DMS 273 (cell line): ENCODE measurements around the gene DUSP8.
"Not testable (repeated sequence)": the region's sequence is repeated elsewhere in the genome, so short reads cannot be mapped to it uniquely, and the experiment has no call there.

Experiments
- DNase-seq: peaks from one replicate; lab custom pipeline; 2025; ENCODE audit not compliant: unreplicated experiment; lab: John Stamatoyannopoulos, UW

DUSP8 gene

DNA sequence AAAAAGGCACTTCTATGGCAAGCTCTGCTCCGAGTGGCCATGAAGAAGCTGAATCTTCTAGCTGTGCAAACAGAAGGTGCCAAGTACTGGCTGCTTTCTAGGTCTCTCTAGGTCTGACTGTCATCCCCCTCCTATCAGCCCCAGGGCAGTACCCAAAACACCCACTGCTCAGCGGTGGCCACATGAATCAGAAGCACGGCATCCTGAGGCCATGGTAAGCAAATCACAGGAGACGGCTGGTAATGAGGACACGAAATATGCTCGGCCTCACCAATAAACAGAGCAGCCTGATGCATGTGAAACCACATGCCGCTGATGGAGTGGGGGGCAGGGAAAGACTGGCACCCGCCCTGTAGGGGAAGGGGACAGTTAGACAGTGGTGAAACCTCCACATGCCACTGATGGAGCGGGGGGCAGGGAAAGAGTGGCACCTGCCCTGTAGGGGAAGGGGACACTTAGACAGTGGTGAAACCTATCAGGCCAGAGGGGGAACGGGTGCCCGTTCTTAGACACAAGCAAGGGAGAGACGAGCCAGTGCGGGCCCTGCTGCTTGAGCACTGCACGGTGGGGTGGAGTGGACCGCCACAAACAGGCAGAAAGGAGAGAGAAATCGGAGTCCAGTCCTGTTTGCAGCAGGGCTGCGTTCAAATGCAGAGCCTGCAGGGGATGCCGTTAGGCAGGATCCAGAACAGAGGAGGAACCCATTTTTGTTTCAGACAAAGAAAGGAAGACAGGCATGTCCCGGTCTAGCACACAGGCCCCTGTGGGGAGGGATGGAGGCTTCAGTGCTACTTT is 55.6 kb downstream of the DUSP8 start:
- DNase-seq, result no peak

DNA sequence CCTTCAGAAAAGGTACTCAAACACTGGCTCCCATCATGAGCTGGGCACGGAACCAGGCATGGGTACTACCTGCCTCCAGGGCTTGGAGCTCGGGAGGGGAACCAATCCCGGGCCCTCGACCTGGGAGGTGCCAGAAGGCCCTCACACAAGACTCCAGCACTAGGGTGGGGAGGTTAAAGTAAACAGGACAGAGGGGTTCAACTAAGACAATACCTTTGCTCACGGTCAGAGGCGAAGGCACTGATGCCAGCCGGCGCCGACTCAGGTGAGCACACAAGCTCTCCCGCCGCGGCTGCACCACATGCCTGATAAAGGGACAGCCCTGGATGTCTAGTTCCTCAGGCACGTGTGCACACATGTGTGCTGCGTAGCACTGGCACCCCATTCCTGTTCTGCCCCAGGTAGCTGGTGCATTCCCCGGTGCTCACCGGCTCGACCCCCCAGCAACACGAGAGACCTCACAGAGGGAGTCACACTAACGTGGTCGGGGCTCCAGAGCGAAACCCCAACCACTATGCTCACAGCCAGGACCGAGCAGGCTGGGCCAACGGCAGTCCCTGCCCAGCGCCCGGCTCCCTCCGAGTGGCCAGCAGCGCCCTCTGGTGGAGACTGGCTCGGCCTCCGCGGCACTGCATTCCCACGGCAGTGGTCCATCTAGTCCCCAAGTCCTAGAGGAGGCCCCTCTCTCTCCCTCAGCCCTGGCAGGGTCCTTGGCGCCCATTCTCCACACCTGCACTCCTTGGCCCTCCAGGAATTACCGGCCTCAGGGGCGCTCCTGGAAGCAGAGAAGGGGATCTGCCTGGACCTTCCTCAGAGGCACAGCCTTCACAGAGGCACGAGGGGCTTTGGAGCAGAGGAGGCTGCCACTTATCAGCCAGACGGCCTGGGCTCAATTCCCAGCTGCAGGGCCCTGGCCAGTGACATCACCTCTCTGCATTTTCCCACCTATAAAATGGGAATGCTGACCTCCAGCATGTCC is 56.7 kb downstream of the DUSP8 start:
- DNase-seq, result peak; percentile 78

DNA sequence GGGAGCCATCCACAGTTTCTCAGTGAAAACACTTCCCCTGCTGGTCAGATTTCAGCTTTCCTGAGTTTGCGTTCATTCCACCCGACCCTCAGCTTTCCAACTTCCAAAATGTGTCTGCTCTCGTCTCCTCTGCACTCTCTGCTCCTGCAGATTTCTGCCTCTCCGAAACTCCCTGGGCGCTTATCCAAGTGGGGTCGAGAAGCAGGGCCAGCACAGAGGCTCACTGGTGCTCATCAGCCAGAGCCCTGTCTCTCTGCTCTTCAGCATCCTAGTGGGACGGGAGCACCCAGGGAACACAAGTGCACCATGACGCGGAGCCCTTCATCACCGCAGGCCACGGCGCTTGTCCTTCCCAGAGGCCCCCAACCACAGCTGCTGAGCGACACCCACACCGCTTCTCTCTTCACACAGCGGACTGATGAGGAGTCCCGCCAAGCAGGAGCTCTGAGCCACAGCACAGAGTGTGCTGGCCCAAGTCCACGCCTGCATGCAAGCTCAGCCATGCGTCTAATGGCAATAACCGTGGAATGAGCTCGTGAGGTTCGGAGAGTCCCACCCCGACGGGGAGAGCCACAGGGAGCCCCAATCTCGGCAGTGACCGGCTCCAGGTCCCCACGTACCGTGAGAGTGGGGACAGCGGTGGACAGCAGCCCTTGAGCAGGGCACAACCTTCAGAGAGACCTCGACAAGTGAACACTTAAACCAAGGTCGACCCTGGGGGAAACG is 57.6 kb downstream of the DUSP8 start:
- no peak for DNase-seq

DNA sequence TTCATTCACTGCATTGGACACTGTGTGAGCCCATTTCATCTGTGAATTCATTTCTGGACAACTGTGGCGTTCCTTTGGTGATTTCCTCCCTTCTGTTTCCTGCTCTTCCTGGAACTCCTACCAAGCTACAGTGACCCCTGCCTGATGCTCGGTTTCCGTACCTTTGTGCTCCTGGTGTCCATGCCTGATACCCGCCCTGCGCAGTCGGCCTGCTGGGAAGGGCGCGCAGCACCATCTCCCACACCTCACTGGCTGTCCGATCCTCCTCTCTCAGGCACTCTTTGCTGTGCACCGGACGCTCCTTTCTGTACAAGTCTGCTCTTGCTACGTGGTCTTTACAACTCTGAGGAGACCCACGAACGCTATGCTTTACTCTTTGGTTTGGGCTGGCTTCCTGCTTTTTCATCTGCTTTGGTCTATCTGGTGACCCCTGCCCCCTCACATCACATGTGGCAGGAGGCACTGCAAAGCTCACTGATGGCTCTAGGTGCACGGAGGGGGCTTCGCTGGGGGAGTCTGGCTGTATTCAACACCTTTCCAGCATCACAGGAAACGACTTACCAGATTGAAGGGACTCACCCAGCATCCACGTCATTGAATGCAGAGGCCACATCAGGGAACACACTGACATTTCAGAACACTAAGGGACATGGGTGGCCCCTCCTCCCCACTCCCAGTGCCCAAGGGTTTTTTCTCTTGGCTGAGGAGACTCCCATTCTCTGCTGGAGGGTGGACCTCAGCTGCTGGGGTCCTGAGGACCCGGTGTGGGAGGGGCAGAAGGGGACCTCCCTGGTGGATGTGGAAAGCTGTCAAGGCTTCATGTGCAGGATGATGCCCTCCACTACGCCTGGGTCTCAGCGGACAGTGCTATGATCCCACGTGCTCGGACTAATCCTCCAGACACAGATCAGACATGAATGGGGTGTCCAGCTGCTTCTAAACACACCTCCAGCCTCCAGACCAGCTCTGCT is 58.5 kb downstream of the DUSP8 start:
- DNase-seq, result no peak

DNA sequence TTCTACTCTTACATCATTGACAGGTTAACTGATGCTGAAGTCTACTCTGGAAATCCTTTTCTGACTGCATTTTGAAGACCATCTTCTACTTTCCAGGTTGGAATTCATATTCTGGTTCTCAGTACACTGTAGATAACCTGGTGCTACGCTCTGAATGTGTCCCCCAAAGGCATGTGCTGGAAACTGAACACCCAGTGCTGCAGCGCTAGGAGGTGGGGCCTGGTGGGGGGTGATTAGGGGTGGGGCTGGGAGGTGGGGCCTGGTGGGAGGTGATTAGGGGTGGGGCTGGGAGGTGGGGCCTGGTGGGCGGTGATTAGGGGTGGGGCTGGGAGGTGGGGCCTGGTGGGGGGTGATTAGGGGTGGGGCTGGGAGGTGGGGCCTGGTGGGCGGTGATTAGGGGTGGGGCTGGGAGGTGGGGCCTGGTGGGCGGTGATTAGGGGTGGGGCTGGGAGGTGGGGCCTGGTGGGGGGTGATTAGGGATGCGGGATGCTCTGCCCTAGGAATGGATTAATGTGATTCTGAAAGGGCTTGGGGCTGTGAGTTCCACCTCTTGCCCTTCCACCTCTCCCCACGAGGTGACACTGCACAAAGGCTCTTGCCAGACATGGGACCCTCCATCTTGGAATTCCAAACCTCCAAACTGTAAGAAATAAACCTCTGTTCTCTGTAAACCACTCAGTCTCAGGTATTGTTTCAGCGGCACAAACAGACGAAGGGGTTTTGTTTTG is 59.4 kb downstream of the DUSP8 start:
- not testable (repeated sequence) for DNase-seq

DNA sequence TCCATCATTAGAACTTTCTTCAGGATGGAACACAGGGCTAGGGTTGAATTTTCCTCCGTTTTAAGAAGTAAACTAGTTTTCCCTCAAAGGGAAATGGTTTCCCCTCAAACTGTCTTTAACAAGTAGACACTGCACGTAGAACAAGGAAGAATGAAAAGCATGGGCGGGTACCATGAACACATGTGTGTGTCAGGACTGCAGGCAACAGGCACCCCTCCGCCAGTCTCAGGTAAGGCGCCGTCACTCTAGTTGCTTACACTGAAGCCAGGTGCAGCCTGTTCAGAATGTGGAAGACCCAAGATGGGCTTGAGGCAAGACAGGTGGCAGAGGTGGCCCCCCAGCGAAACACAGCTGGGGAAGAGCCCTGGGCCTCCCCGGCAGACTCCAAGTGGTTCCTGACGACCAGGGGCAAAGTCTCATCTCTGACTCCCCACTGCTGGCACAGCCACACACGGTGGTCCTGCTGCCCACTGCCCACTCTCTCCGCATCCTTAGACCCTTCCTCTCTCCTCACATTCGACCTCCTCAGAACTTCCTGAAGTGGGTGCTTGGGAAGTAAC is 60.1 kb downstream of the DUSP8 start:
- no peak for DNase-seq

DNA sequence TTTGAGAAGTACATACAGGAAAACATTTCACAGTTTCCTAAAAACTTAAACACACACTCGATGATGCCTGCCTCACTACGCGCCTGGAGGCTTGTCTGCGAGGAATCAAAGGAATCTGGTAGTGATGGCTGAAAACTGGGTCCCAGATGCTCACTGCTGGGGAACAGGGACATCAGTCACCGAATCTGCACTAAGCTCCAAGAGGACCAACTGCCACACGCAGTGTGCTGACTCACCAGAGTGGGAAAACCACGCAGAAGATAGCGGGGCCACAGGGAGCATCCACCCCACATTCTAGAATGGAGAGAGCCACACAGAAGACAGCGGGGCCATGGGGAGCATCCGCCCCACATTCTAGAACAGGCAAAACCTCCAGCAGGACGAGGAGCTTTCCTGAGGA is 61.1 kb downstream of the DUSP8 start:
- DNase-seq, result no peak

DNA sequence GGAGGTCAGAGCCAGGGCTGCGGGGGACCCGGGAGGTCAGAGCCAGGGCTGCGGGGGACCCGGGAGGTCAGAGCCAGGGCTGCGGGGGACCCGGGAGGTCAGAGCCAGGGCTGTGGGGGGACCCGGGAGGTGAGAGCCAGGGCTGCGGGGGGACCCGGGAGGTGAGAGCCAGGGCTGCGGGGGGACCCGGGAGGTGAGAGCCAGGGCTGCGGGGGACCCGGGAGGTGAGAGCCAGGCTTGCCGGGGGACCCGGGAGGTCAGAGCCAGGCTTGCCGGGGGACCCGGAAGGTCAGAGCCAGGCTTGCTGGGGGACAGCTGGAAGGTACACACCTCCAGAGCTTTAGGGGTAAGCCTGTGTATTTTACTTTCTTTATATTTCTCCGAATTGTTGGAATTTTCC is 61.7 kb downstream of the DUSP8 start:
- not testable (repeated sequence) for DNase-seq

DNA sequence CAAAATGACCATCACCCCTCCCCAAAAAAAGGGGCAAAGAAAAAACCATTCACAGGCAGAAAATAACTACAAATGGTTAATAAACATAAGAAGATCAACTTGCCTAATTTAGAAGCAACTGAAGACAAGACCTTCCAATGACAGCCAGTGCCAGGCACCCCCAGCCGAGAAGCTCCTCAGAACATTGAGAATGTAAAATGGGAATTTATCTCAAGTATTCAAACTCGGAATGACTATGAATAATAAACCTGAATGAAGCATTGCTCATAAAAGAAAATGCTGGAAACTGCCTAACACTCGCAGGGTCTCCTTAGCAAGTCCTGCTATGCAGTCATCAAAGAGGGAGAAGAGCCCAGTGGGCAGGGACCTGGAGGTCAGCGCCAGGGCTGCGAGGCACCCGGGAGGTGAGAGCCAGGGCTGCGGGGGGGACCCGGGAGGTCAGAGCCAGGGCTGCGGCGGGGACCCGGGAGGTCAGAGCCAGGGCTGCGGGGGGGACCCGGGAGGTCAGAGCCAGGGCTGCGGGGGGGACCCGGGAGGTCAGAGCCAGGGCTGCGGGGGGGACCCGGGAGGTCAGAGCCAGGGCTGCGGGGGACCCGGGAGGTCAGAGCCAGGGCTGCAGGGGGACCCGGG is 62.3 kb downstream of the DUSP8 start:
- no peak for DNase-seq

DNA sequence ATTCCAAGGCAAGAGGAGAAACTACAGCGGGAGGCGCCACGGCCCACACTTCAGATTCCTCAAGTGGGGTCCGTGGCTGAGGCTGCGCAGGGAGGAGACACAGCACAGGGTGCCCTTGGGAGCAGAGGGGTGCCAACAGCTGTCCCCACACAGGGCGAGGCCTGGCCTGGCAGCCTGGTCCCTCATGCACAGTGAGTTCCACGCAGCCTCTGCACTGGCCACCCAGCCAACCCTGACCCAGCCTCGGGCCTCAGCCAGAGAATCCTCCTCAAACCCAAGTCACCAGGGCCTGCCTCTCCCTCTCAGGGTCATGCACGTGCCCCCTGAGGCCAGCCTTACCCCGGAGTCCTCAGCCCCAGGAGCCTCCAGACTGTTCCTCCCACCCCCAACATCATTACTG is 63.1 kb downstream of the DUSP8 start:
- DNase-seq, result no peak

DNA sequence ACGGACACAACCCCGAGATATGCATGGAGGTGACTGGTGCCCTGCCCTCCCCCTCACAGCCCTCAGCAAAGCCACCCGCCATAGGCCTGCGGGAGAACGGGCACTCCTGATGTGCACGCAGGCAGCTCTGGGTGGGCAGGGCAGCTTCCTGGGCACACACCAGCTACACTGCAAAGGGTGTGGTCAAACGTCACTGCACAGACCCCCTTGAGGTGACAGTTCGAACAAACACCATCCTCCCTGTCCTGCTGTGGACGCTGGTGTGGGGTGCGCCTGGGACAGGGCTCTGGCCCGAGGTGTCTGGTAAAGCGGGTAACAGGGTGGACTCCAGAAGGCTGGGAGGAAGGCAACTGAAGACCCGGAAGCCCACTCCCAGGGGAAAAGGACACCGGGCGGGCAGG is 63.6 kb downstream of the DUSP8 start:
- DNase-seq, result no peak

DNA sequence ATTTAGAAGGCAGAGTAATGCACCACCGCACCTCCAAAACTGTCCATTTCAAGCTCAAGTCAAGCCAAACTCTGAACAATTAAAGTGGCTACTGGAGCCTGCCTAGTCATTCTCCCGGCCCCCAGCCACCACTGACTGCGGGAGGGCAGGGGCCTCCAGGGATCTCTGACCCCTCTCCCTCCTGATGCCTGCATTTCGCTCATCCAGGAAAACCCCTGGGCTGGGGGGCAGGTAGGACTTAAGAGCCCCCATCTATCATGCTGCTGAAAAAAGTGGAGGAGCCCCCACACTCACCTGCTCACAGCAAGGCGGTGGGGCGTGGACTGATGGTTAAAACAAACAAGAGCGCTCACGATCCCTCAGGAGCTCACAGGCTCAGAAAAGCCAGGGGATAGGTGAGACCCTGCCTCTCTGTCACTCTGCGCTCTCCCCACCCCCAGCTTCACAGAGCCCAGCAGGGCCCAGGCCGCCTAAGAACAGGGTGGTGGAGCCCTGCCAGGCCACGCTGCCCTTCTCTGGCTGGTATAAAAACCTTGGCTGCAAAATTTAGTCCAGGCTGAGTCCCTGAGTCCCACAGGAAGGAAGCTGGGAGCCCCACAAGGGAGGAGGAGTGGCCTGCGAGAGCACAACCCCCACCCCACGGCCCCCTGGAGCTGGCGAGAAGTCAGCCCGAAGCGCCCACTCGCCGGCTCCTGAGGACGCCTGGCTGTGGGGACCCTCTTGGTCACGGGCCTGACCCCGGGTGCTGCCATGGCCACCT is 64.5 kb downstream of the DUSP8 start:
- no peak for DNase-seq

DNA sequence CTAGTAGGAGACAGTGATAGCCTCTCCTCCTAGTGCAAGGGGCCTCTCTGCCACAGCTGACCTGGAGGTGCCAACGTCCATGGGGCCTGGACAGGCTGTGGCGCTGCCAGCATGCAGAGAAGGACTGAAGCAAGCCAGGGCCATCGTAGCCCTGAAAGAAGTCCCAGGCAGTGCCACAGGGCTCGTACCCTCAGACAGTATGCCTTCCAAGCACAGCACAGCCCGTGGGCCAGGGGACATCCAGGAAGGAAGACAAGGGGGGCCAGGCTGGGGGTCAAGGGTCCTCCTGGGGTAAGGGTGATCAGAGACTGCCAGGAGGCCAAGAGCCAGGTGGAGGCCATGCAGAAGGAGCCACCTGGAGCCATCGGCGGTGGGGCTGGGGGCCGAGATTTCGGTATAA is 65.1 kb downstream of the DUSP8 start:
- no peak for DNase-seq

DNA sequence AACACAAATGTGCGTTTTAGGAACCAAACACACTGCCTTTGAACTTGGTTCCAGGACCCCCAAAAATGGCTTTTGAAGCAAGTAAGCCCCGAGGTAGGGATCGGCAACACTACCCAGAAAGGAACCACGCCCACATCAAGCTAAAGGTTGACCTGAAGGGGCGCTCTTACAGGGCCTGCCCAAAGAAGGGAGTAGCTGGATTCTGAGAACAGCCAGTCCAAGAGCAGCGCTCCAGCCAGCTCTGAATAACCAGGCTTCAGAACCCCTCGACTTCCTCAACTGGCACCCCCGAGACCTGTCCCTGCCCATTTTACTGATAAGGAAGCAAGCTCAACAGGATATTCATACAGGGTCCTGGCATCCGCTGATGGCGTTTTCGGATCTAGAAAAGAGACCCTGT is 66.6 kb downstream of the DUSP8 start:
- DNase-seq, result no peak

DNA sequence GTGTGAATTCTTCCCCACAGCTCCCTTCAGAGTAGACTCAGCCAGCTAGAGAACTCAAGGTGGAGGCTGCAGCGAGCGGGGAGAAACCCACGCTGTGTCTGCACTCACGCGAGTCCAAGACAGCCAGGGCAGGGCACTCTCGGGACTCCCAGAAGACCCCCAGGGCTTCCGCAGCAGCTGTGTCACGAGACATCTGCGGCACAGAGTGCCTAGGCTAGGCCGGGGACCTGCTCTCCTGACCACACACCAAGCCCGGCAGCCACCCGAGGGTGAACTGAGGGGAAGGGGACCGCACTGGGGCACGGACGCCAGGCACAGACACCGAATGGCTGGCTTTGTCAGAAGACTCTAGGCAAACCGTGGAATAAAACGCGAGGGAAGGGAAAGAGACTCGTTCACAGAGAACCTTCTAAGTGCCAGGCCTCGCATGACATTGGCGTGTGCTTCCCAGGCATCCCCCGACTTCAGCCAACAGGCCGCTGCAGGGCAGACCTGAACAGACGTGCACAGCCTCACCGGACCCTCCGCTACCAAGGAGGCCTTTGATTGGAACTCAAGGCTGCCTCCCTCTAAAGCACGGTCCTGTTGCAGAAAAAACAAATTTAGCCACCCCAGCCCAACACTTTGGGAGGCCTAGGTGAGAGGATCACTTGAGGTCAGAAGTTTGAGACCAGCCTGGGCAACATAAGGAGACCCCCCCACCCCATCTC is 67.3 kb downstream of the DUSP8 start:
- no peak for DNase-seq

DNA sequence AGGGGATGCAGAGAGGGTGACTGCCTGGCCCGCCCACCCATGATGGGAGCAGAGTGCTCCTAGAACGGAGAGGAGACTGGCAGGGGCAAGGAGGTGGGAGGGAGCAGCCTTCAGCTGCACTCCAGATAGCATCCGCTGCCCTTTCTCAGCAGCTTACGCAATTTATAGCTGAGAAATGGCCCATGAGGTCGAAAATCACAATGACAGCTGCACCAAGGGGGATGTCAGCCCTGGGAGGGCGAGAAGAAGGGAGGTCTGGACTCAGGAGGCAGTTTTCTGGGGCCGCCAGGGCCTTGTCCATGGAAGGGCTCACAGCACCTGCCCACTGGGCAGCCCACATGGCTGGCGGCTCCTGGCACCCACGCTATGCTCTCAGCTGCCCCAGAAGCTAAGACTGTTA is 67.9 kb downstream of the DUSP8 start:
- no peak for DNase-seq
